Adrenal gland (tissue), 19 donors: ENCODE measurements around the gene FYN. TPM values are rescaled to one million over a fixed set of nuclear protein-coding genes. Genes with fewer than 3 reads are reported as not detected.
A peak's percentile ranks its signal among the peaks of the same experiment; 100 is the strongest.

ENCODE experiments used
- DNase-seq, 7 donors: peaks; one replicate each; pipeline ENCODE4 v3.0.0-alpha.2; 2019 to 2020
- H3K27ac ChIP-seq, 5 donors: fragments of 200-600 bp; sonication (generic) in 4 of 5; 1 replicate in 3 of 5; 2 replicates in 2 of 5; pipeline versions ENCODE4 v1.5.1 to v1.8.0; 2016 to 2020; ENCODE audit warnings: mild to moderate bottlenecking in 1 of 5
- H3K27me3 ChIP-seq: fragments of 200-600 bp; 2 replicates; pipeline ENCODE4 v1.8.0; 2021
- H3K36me3 ChIP-seq, 2 donors: fragments of 200-600 bp; replicated peaks in 1 of 2; 1 replicate in 1 of 2; 2 replicates in 1 of 2; pipeline versions ENCODE4 v1.5.1 to v1.8.0; 2018 to 2022
- H3K4me1 ChIP-seq, 2 donors: fragments of 200-600 bp; replicated peaks in 1 of 2; 1 replicate in 1 of 2; 2 replicates in 1 of 2; pipeline versions ENCODE4 v1.5.1 to v1.8.0; 2018 to 2021
- H3K4me3 ChIP-seq, 4 donors: fragments of 200-600 bp; sonication (generic) in 3 of 4; one replicate each; pipeline ENCODE4 v1.5.1; 2016 to 2018
- H3K9me3 ChIP-seq, 3 donors: fragments of 200-600 bp; sonication (generic) in 1 of 3; replicated peaks in 1 of 3; 1 replicate in 2 of 3; 2 replicates in 1 of 3; pipeline versions ENCODE4 v1.5.1 to v1.8.0; 2016 to 2021
- CTCF ChIP-seq, 6 experiments: fragments of 450-650 bp in 4 of 6; fragments of 200-600 bp in 2 of 6; sonication (generic) in 1 of 6; IDR thresholded peaks; 1 replicate in 5 of 6; 2 replicates in 1 of 6; pipeline versions ENCODE4 v1.5.1 to v1.8.0; 2016 to 2021; ENCODE audit warnings: antibody characterized with exemption in 6 of 6, mild to moderate bottlenecking in 2 of 6, moderate library complexity in 1 of 6
- POLR2A ChIP-seq, 2 donors: fragments of 450-650 bp; IDR thresholded peaks; one replicate each; pipeline ENCODE4 v1.6.1; 2017; ENCODE audit warnings: antibody characterized with exemption in 2 of 2, mild to moderate bottlenecking in 2 of 2, moderate library complexity in 1 of 2
- WGBS, 4 donors: extraction: QIAGEN DNeasy Blood & Tissue Kit in 2 of 4; methylation state at CpG; one replicate each; pipeline versions ENCODE4 v1.1.5 to v1.1.7; 2013 to 2017; 5-methylcytosine and 5-hydroxymethylcytosine counted together
- intact Hi-C, 2 donors: fragments of 100-400 bp; cut with DNase I; formaldehyde crosslinking; loops; one replicate each; pipeline versions ENCODE4 v1.14.1 to v1.15.0; 2022 to 2023
- long read RNA-seq, 10 donors: library from polyadenylated mRNA in 3 of 10; unstranded in 2 of 10; stranded (forward) in 1 of 10; transcript quantifications; one replicate each; pipeline ENCODE4 v2.0.0 and lab custom pipeline, GENCODE V29; 2021 to 2026
- polyA plus RNA-seq, 3 donors: library from polyadenylated mRNA; stranded (reverse); fragments of 200-250 nt in 2 of 3; fragments of 350-450 nt in 1 of 3; fragmentation: Illumina TruSeq in 1 of 3; extraction: RNeasy Lipid Tissue Mini Kit (QIAGEN cat#74804) in 1 of 3; gene quantifications; one replicate each; pipeline ENCODE4 v1.2.3, GENCODE V29; 2013 to 2014
- total RNA-seq, 9 donors: library from RNA; depleted of rRNA in 4 of 9; stranded (reverse); fragments of >200 nt in 4 of 9; fragments of 120-200 nt in 1 of 9; fragmentation: NEBNext Ultra II Directional in 1 of 9; extraction: Animal tissue kit (Norgen Biotek cat#: 25700) in 1 of 9; gene quantifications; one replicate each; pipeline versions ENCODE4 v1.1.0 to v1.2.4, GENCODE V29; 2013 to 2023
- donor health status: healthy with polysubstance abuse.
- donor health status: Bipolar disorder and iron deficiency.
- donor health status: DM: yes; HTN: yes; CAD: no.
- donor health status: DM: no; HTN: no; CAD: no.
- donor health status: DM: no; HTN: no; CAD: no.
- donor health status: DM: yes; HTN: yes; CAD: no.

The FYN gene
- total RNA-seq (10 to 100 TPM; 10.7 to 36.5 (median 22.1) TPM), polyA plus RNA-seq (10 to 100 TPM; 15.5 to 18.9 (median 17.1) TPM)
- long read RNA-seq, donor 1: 0 reads
- long read RNA-seq, donor 2, partial matches to known transcripts: 0 of 1 reads
- long read RNA-seq, donor 2, other reads (novel, unspliced or antisense): 0 of 1 reads
- long read RNA-seq, donor 3, partial matches to known transcripts: 0 of 1 reads
- long read RNA-seq, donor 3, other reads (novel, unspliced or antisense): 0 of 1 reads
- long read RNA-seq, donor 4, partial matches to known transcripts: 1 of 2 reads
- long read RNA-seq, donor 4, other reads (novel, unspliced or antisense): 1 of 2 reads
- long read RNA-seq, donor 5, transcript FYN-202 (14 exons, 3,628 nt): major isoform, 10 of 23 reads
- long read RNA-seq, donor 5, partial matches to known transcripts: 0 of 23 reads
- long read RNA-seq, donor 5, other reads (novel, unspliced or antisense): 12 of 23 reads
- long read RNA-seq, donor 6, partial matches to known transcripts: 2 of 3 reads
- long read RNA-seq, donor 6, other reads (novel, unspliced or antisense): 1 of 3 reads
- long read RNA-seq, donor 7, partial matches to known transcripts: 0 of 4 reads
- long read RNA-seq, donor 7, other reads (novel, unspliced or antisense): 0 of 4 reads
- long read RNA-seq, donor 8: 0 reads
- long read RNA-seq, donor 9: 0 reads
- long read RNA-seq, donor 10: 0 reads

DNA sequence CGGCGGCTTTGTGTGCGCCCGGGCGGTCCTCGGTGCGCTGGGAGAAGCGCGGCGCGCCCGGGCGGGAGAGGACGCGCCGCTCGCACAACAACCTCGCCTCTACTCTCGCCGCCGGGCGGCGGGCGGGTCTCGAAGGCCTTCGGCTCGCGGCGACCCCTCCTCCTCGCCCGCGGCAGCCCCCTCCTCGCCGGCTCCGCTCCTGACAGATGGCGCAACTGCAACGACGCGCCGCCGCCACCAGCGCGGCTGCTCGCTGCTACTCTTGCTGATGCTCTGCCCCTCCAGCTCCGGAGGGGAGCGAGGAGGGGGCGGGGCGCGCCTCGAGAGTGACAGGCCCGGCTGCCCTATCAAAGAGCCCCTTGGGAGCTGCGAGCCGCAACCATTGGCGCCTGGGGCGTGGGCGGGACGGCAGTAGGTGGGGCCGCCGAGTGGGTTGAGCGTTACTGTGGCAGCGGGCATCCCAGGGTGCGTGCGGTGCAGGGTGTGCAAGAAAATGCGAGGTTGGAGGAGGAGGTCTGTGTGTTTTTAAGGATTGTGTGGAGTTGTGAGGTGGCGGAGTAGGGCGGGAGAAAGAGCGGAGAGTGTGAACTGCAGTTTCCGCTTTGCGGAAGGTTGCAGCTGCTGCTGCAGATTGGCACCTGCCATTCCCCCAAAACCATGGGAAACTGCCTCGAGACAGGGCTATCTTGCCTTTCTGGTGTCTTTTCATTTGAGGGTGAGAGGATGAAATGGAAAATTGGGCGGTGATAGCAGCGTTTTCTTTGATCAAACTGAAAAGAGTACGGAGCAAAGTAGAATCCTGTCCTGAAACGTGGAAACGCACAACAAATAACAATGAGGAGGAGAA, at the start of gene FYN:
Gene FYN (minus strand): TSS at position 275 of the 847 bp plus-strand sequence. CDS start 153,401 bp downstream, outside the sequence.
- Histone ChIP-seq H3K4me1 (peaks cover 0 to 9% of the 10 kb centered on the region in 2 donors), H3K27me3 (peaks cover 19% of the 10 kb centered on the region), H3K36me3 (no peaks in the 10 kb centered on the region), H3K27ac (peak within 1 kb of the TSS in 2 of 5 donors; percentile 76 to 80), H3K9me3 (no peaks in the 10 kb centered on the region), H3K4me3 (peak within 1 kb of the TSS in 2 of 4 donors; percentile 29 to 76)
- peak; percentile 93 to 98 (median 96) for DNase-seq
- peak; percentile 42 to 45 for TF ChIP-seq POLR2A (IDR thresholded peaks at IDR 0.05)
- peak in 5 of 6 experiments; percentile 24 to 69 (median 43) for TF ChIP-seq CTCF (IDR thresholded peaks at IDR 0.05)
- intact Hi-C loops: loop anchor here in 1 of 2 donors (10.0 kb wide), 1 partner anchor 159 kb away; no protein-coding TSS in a partner anchor
- WGBS, 4 donors: 0 to 1% (median 0%) methylated on average over 18 to 75 of the region's 75 CpGs

DNA sequence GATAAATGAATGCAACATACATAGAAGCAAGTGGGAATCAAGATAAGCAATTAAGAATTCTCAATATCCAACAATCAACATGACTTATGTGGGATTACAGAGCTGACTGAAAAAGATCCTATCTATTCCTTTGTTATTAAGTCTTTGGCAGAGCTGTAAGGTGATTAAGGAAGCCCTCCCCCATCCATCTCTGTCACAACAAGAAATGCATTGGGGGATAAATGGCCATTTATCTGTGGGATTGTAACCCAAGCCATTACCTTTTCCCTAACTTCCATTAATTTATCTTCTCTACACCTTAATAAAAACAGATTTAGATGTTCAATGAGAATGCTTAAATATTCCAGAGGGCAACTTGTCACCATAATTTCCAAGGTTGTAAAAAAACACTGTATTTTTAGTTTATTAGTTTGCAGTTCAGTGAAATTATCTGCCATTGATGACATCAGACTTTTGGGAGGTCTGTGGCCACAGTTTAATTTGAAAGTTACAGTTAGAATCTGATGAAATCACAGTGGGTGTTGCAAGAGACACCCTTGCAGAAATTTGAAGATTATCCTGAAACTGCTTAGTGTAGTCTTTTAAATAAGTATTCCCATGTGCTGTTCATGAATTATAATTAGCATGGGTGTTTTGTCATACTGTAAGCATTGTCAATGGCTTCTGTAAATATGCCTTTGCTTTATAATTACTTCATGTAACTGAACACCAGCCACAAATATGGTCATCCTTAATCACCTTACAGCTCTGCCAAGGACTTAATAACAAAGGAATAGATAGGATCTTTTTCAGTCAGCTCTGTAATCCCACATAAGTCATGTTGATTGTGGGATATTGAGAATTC, 49.4 kb upstream of the FYN start:
- Histone ChIP-seq H3K4me1 (no peaks in the 10 kb centered on the region), H3K9me3 (no peaks in the 10 kb centered on the region), H3K27me3 (no peaks in the 10 kb centered on the region), H3K36me3 (no peaks in the 10 kb centered on the region), H3K4me3 (no peak overlapping the region), H3K27ac (no peak overlapping the region)
- TF ChIP-seq POLR2A (IDR thresholded peaks at IDR 0.05): no peak
- TF ChIP-seq CTCF (IDR thresholded peaks at IDR 0.05): no peak
- no peak for DNase-seq
- intact Hi-C loops: no loop called here

- intact Hi-C loops: no loop called here
- 81 to 96% (median 88%) methylated on average over 1 of the region's 1 CpG for WGBS, 4 donors
Measured at GRCh38 chr6:111921103-111921502, 47.9 kb upstream of the FYN start.

More at GRCh38 chr6:111921103-111921502, 47.9 kb upstream of the FYN start:
- no peak overlapping the region for H3K4me3 ChIP-seq
- no peak for DNase-seq
- TF ChIP-seq CTCF (IDR thresholded peaks at IDR 0.05) (no peak), POLR2A (IDR thresholded peaks at IDR 0.05) (no peak)
- no peaks in the 10 kb centered on the region for H3K4me1 ChIP-seq
- H3K9me3 ChIP-seq: no peaks in the 10 kb centered on the region
- no peak overlapping the region for H3K27ac ChIP-seq
- H3K36me3 ChIP-seq: no peaks in the 10 kb centered on the region
- no peaks in the 10 kb centered on the region for H3K27me3 ChIP-seq
